A549 (cell line): ENCODE measurements around the gene SGSM2.

Experiments
- BCL3 ChIP-seq: fragments of >200 bp; sonication (Bioruptor Twin); formaldehyde crosslinking; IDR thresholded peaks from 3 replicates; pipeline ENCODE4 v1.6.1; 2016
- CHD2 ChIP-seq: fragments of 150-350 bp; IDR thresholded peaks from 2 replicates; pipeline ENCODE4 v1.6.1; 2014; ENCODE audit warnings: low read length; ENCODE audit not compliant: partially characterized antibody
- CTCF ChIP-seq: fragments of >200 bp; sonication (Bioruptor Twin); formaldehyde crosslinking; IDR thresholded peaks from 3 replicates; pipeline ENCODE4 v1.5.1; 2016
- HOXB13 ChIP-seq: fragments of 250-450 bp; sonication (Bioruptor Pico); IDR thresholded peaks from 2 replicates; pipeline ENCODE4 v1.5.0; 2020; ENCODE audit warnings: low read depth, mild to moderate bottlenecking, moderate library complexity
- KDM1A ChIP-seq: fragments of 200-600 bp; sonication (generic); IDR thresholded peaks from 2 replicates; pipeline ENCODE4 v1.6.1; 2016; ENCODE audit warnings: low read depth, mild to moderate bottlenecking
- POLR2A ChIP-seq: IDR thresholded peaks from 2 replicates; pipeline ENCODE4 v1.6.1; 2012; ENCODE audit warnings: mild to moderate bottlenecking, low read length
- RCOR1 ChIP-seq: fragments of 150-350 bp; IDR thresholded peaks from 2 replicates; pipeline ENCODE4 v1.6.1; 2014; ENCODE audit warnings: antibody characterized with exemption, low read length, low read depth
- REST ChIP-seq: fragments of 200-600 bp; sonication (generic); IDR thresholded peaks from 2 replicates; pipeline ENCODE4 v1.6.1; 2016; ENCODE audit warnings: antibody characterized with exemption, mild to moderate bottlenecking, moderate library complexity
- SREBF2 ChIP-seq: fragments of 450-650 bp; IDR thresholded peaks from 2 replicates; pipeline ENCODE4 v1.6.1; 2014; ENCODE audit warnings: mild to moderate bottlenecking, moderate library complexity
- TP53 ChIP-seq: fragments of 250-450 bp; sonication (Bioruptor Pico); IDR thresholded peaks from 2 replicates; pipeline ENCODE4 v1.5.0; 2021; ENCODE audit warnings: mild to moderate bottlenecking, moderate library complexity
- USF2 ChIP-seq: fragments of 450-650 bp; IDR thresholded peaks from 2 replicates; pipeline ENCODE4 v1.6.1; 2014; ENCODE audit warnings: antibody characterized with exemption
- ZFP36 ChIP-seq: fragments of 450-650 bp; IDR thresholded peaks from 2 replicates; pipeline ENCODE4 v1.6.1; 2014; ENCODE audit warnings: borderline replicate concordance; ENCODE audit not compliant: partially characterized antibody

- no peak for TF ChIP-seq POLR2A
- TF ChIP-seq SREBF2: no peak
- TF ChIP-seq REST: no peak
- TF ChIP-seq CTCF: no peak
- TF ChIP-seq ZFP36: no peak
- no peak for TF ChIP-seq RCOR1
- TF ChIP-seq BCL3: no peak
- TF ChIP-seq KDM1A: peak; percentile 27; the same call in 1 of the 2 replicates
- no peak for TF ChIP-seq USF2
- TF ChIP-seq HOXB13: no peak
- no peak for TF ChIP-seq CHD2
- no peak for TF ChIP-seq TP53 (CRISPR knock-in tag)
These were observed 34.2 kb downstream of the SGSM2 start for GRCh38 chr17:2371183-2372130.
